GM18907 (cell line): Measurements from ENCODE around the gene WDFY4.

Source experiments
- ATAC-seq: cut with Tn5 transposase; IDR thresholded peaks from one replicate; pipeline ENCODE4 v1.9.1; 2021; ENCODE audit warnings: mild to moderate bottlenecking, moderate library complexity; ENCODE audit not compliant: unreplicated experiment

Gene WDFY4

GRCh38 chr10:48807791-48808470, 123.3 kb downstream of the WDFY4 start:
- no peak for ATAC-seq

GRCh38 chr10:48809261-48809660, 124.6 kb downstream of the WDFY4 start:
- ATAC-seq = no peak

GRCh38 chr10:48811461-48811860, 126.8 kb downstream of the WDFY4 start:
- ATAC-seq = no peak

GRCh38 chr10:48811917-48812316, 127.2 kb downstream of the WDFY4 start:
- no peak for ATAC-seq

- no peak for ATAC-seq
Measured at GRCh38 chr10:48813291-48813690, 128.6 kb downstream of the WDFY4 start.

- no peak for ATAC-seq
Measured at GRCh38 chr10:48813825-48814224, 129.2 kb downstream of the WDFY4 start.

GRCh38 chr10:48814933-48815332, 130.3 kb downstream of the WDFY4 start:
- no peak for ATAC-seq

GRCh38 chr10:48817141-48817540, 132.5 kb downstream of the WDFY4 start:
- ATAC-seq = no peak

GRCh38 chr10:48818081-48818480, 133.4 kb downstream of the WDFY4 start:
- ATAC-seq = no peak

- ATAC-seq = no peak
Measured at GRCh38 chr10:48818861-48819520, 134.3 kb downstream of the WDFY4 start.

GRCh38 chr10:48819783-48820182, 135.1 kb downstream of the WDFY4 start:
- ATAC-seq = no peak

GRCh38 chr10:48820231-48820630, 135.6 kb downstream of the WDFY4 start:
- no peak for ATAC-seq

GRCh38 chr10:48820699-48821098, 136.0 kb downstream of the WDFY4 start:
- no peak for ATAC-seq

GRCh38 chr10:48821111-48821510, 136.4 kb downstream of the WDFY4 start:
- ATAC-seq = no peak

GRCh38 chr10:48821692-48822091, 137.0 kb downstream of the WDFY4 start:
- no peak for ATAC-seq

- ATAC-seq = no peak
Measured at GRCh38 chr10:48833674-48834073, 149.0 kb downstream of the WDFY4 start.

GRCh38 chr10:48834189-48834965, 149.7 kb downstream of the WDFY4 start:
- ATAC-seq = no peak

- ATAC-seq = no peak
Measured at GRCh38 chr10:48835781-48836180, 151.1 kb downstream of the WDFY4 start.

- no peak for ATAC-seq
Measured at GRCh38 chr10:48836605-48837004, 151.9 kb downstream of the WDFY4 start.

- no peak for ATAC-seq
Measured at GRCh38 chr10:48838834-48839233, 154.2 kb downstream of the WDFY4 start.

- no peak for ATAC-seq
Measured at GRCh38 chr10:48839809-48840679, 155.4 kb downstream of the WDFY4 start.
